Lung (tissue), 12 donors: Measurements from ENCODE around the gene STK4. TPM values are rescaled to one million over a fixed set of nuclear protein-coding genes. Genes with fewer than 3 reads are reported as not detected.
"Not testable (repeated sequence)": the region's sequence is repeated elsewhere in the genome, so short reads cannot be mapped to it uniquely, and the experiment has no call there.

ENCODE experiments used
- ATAC-seq: fragments of 200-7000 bp; cut with Tn5 transposase; one replicate; pipeline ENCODE4 v1.9.1; 2020; ENCODE audit warnings: moderate number of reproducible peaks; ENCODE audit not compliant: insufficient read depth, low FRiP score
- DNase-seq, 3 donors: peaks; one replicate each; pipeline ENCODE4 v3.0.0-alpha.2; 2013 to 2017
- H3K27ac ChIP-seq, 2 donors: one replicate each; pipeline ENCODE4 v1.5.1; 2013; ENCODE audit warnings: mild to moderate bottlenecking in 2 of 2, moderate library complexity in 2 of 2, control low read depth in 1 of 2, inconsistent platforms in 1 of 2, low read depth in 1 of 2, low read length in 1 of 2
- H3K27me3 ChIP-seq, 3 donors: one replicate each; pipeline ENCODE4 v1.5.1; 2013; ENCODE audit warnings: low read length in 2 of 3; ENCODE audit not compliant: control insufficient read depth in 3 of 3, insufficient read depth in 3 of 3
- H3K36me3 ChIP-seq, 4 donors: one replicate each; pipeline ENCODE4 v1.5.1; 2013; ENCODE audit warnings: low read length in 4 of 4, mild to moderate bottlenecking in 1 of 4, moderate library complexity in 1 of 4; ENCODE audit not compliant: control insufficient read depth in 4 of 4, insufficient read depth in 4 of 4
- H3K4me1 ChIP-seq, 5 donors: one replicate each; pipeline ENCODE4 v1.5.1; 2013; ENCODE audit warnings: low read length in 5 of 5, mild to moderate bottlenecking in 2 of 5, moderate library complexity in 1 of 5; ENCODE audit not compliant: control insufficient read depth in 5 of 5, insufficient read depth in 5 of 5
- H3K4me3 ChIP-seq: one replicate; pipeline ENCODE4 v1.5.1; 2013; ENCODE audit warnings: mild to moderate bottlenecking, control low read depth, moderate library complexity
- H3K9ac ChIP-seq, 2 donors: one replicate each; pipeline ENCODE4 v1.5.1; 2013; ENCODE audit warnings: low read length in 2 of 2, control low read depth in 1 of 2; ENCODE audit not compliant: insufficient read depth in 1 of 2
- H3K9me3 ChIP-seq, 4 donors: one replicate each; pipeline ENCODE4 v1.5.1; 2013; ENCODE audit warnings: low read length in 3 of 4, mild to moderate bottlenecking in 1 of 4, moderate library complexity in 1 of 4; ENCODE audit not compliant: control insufficient read depth in 4 of 4, insufficient read depth in 3 of 4
- CTCF ChIP-seq: IDR thresholded peaks from 2 replicates; pipeline ENCODE4 v1.5.1; 2012; ENCODE audit warnings: mild to moderate bottlenecking; ENCODE audit errors: control extremely low read depth, extremely low read depth
- WGBS, 2 donors: extraction: QIAGEN DNeasy Blood & Tissue Kit; methylation state at CpG; one replicate each; pipeline ENCODE4 v1.1.7; 2013; 5-methylcytosine and 5-hydroxymethylcytosine counted together
- polyA plus RNA-seq, 2 donors: library from polyadenylated mRNA; stranded (reverse); fragments of 200-250 nt; gene quantifications; one replicate each; pipeline ENCODE4 v1.2.1, GENCODE V29; 2013
- total RNA-seq, 2 donors: library from RNA; depleted of rRNA in 1 of 2; stranded (reverse); fragments of >200 nt in 1 of 2; gene quantifications; one replicate each; pipeline ENCODE4 v1.2.1, GENCODE V29; 2014 to 2021
- donor health status: control.
- donor health status: control.
- donor health status: Bipolar disorder and iron deficiency.
- donor health status: healthy.
- donor health status: DM: yes; HTN: yes; CAD: no.

Gene STK4
- total and polyA plus RNA-seq, 4 donors: 11.8 to 70.9 (median 28.1) TPM

GRCh38 chr20:45020236-45020886 lies 54.0 kb downstream of the STK4 start:
- Histone ChIP-seq H3K27me3 (no peaks in the 10 kb centered on the region), H3K9me3 (no peaks in the 10 kb centered on the region), H3K36me3 (peaks cover 0 to 6% (median 3%) of the 10 kb centered on the region in 4 donors), H3K9ac (no peak overlapping the region), H3K4me3 (no peak overlapping the region), H3K27ac (no peak overlapping the region), H3K4me1 (peaks cover 0 to 16% (median 0%) of the 10 kb centered on the region in 5 donors)
- no peak for TF ChIP-seq CTCF
- 65 to 66% methylated on average over 3 of the region's 3 CpGs for WGBS, 2 donors
- ATAC-seq: no peak
- peak in 1 of 3 donors; percentile 41 for DNase-seq

GRCh38 chr20:45021631-45022030 lies 55.3 kb downstream of the STK4 start:
- peaks cover 2 to 16% (median 5%) of the 10 kb centered on the region in 4 donors for H3K36me3 ChIP-seq
- H3K4me3 ChIP-seq: no peak overlapping the region
- no peaks in the 10 kb centered on the region for H3K9me3 ChIP-seq
- no peak overlapping the region for H3K9ac ChIP-seq
- H3K27ac ChIP-seq: no peak overlapping the region
- ATAC-seq: no peak
- TF ChIP-seq CTCF: no peak
- DNase-seq: no peak
- H3K27me3 ChIP-seq: no peaks in the 10 kb centered on the region
- WGBS, 2 donors: 71 to 75% methylated on average over 2 of the region's 2 CpGs
- peaks cover 0 to 6% (median 0%) of the 10 kb centered on the region in 5 donors for H3K4me1 ChIP-seq

- not testable (repeated sequence) for H3K27ac ChIP-seq, H3K9ac ChIP-seq, H3K4me1 ChIP-seq, DNase-seq, ATAC-seq, H3K4me3 ChIP-seq, H3K27me3 ChIP-seq, H3K9me3 ChIP-seq
- peaks cover 2 to 16% (median 6%) of the 10 kb centered on the region in 4 donors for H3K36me3 ChIP-seq
- WGBS, 2 donors: 84 to 85% methylated on average over 2 of the region's 2 CpGs
Observed at GRCh38 chr20:45023140-45023539, 56.8 kb downstream of the STK4 start.

- DNase-seq: no peak
- H3K9ac ChIP-seq: no peak overlapping the region
- H3K4me3 ChIP-seq: no peak overlapping the region
- TF ChIP-seq CTCF: no peak
- peaks cover 6 to 23% (median 7%) of the 10 kb centered on the region in 4 donors for H3K36me3 ChIP-seq
- H3K9me3 ChIP-seq: no peaks in the 10 kb centered on the region
- WGBS, 2 donors: 88 to 95% methylated on average over 6 of the region's 6 CpGs
- H3K27me3 ChIP-seq: no peaks in the 10 kb centered on the region
- no peaks in the 10 kb centered on the region for H3K4me1 ChIP-seq
- H3K27ac ChIP-seq: no peak overlapping the region
- ATAC-seq: no peak
Observed at GRCh38 chr20:45028424-45029136, 62.3 kb downstream of the STK4 start.
